ENCODE results near the gene SLC22A5.

DNA sequence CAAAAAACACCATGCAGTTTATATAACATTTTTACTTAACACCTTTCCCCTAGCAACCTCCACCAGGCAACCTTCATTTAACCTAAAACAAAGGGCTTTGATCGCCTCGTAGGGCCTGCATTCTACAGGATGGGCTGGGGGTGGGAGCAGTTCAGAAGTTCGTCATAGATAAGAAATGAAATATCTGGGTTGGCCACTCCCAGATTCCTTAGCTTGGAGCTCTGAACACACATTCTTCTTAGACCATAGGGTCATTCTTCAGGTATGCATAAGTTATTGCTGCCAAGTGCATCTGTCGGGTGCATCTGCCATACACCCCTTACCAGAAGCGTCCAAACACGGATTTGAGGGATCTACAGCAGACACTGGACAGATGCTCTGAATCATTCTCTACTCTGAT, 4.3 kb upstream of the SLC22A5 start:
- TF ChIP-seq CTCF (IDR thresholded peaks at IDR 0.05) (no peak), POLR2A (IDR thresholded peaks at IDR 0.05) (no peak), POLR2AphosphoS5 (IDR thresholded peaks at IDR 0.05) (no peak)

All from prostate gland (tissue), 2 donors.